GM18526 (cell line): ENCODE data around the gene DDOST.
A peak's percentile ranks its signal among the peaks of the same experiment; 100 is the strongest.

Experiments used
- POLR2A ChIP-seq: IDR thresholded peaks from 3 replicates; pipeline ENCODE4 v1.6.1; 2011; ENCODE audit not compliant: insufficient read length; ENCODE audit errors: extremely low read depth

Gene DDOST

DNA sequence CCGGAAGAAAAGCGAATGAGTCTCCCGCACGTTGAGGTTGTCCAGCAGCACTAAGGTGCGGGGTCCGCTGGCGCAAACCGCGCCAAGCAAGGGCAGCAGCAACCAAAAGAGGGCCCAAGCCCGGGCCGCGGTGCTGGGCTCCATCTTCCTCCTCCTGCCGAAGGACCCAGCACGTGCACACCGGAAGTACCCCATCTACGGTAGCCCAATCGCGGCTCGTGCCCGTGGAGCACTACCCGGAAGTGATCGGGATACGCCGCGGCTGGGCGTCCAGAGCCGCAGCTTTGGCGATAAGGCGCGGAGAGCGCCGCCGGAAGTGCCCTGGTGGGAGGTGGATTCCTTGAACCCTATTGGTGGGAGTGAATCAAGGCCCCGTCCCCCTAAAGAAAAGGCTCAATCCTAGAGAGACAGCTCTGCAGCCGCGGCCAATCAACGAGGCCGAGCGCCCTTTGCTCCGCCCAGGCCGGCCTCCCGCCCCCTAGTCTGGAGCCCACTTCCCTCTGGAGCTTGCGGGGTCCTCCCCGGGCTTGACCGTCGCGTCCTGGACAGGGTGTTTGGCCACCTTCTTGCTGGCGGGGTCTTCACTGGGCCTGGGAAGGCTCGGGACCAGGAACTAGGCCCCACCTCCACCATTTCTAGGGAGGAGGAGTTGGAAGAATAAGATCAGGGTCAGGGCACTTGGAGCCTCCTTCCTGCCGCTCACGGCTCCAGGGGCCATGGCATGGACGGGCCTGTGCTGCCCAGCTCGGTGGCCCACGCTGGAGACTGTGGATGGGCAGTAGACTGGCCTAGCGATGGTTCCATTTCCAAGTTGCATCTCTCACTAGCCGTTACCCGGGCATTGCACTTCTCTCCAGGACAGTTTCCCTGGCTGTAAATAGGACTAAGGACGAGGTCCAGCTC, at the start of gene DDOST:
DDOST (minus strand) TSS at position 163 of the 903 bp plus-strand sequence; CDS start at position 144, 19 bp downstream.
- TF ChIP-seq POLR2A = peak; percentile 67

DNA sequence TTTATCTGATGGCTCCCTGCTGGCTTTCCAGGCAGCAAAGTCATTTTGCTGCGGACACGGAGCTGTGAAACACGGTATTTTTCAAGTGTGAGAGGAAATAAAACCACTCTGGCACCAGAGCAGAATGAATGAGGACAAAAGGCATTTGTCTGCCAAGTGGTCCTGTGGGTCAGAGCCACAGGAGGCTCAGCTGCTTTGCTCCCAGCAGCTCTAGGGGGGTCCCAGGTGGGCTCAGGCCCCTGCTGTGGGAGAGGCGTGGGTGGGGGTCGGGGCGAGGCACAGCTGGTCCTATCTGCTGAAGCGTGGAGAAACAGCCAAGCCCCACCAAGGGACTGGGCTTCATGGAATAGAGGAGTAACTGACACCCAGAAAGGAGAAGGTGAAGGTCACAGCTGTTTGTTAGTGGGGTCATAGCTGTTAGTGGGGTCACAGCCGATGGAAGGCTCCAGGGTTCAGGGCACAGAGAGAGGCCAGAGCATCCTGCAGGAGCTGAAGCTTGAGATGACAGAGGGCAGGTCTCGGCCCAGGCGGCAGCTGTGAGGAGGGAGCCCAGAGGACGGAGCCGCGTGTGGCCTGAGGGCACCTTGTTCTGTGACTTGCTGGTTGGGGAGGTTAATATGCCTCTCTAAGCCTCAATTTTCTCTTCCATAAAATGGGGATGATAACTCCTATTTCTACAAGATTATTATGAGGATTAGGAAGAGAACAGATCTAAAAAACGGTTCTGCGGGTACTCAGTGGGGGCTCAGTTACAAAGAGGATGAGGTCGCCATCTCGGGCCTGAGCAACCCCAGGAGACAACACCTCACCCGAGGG, 49.5 kb upstream of the DDOST start:
- TF ChIP-seq POLR2A = no peak

DNA sequence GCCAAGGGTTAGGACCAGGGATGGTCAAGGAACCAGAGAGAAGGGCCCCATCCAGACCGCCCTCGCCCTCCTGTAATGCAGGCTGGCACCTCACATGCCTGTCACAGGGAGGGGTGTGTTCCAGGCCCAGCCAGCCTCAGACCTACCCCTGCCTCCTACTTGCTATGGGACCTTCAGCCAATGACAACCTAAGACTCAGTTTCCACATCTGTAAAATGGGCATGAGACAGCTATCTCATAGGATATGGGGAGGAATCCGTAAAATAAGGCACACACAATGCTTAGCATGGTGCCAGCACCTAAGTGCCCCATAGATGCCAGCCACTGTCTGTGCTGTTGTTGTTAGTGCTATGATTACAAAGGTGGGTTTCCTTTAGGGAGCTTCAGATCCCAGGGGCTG, 48.7 kb upstream of the DDOST start:
- TF ChIP-seq POLR2A = no peak

DNA sequence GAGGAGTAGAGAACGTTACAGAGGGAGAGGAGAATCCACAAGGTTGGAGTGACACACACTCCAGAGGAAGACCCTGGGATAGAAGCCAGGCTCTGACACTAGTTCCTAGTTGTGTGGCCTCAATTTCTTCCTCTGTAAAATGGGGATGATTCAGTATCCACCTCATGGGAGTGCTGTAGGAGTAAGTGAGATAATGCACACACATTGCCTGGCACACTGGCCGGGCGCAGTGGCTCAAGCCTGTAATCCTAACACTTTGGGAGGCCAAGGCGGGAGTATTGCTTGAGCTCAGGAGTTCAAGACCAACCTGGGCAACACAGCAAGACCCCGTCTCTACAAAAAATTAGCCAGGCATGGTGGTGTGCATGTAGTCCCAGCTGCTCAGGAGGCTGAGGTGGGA, 47.7 kb upstream of the DDOST start:
- TF ChIP-seq POLR2A = no peak

DNA sequence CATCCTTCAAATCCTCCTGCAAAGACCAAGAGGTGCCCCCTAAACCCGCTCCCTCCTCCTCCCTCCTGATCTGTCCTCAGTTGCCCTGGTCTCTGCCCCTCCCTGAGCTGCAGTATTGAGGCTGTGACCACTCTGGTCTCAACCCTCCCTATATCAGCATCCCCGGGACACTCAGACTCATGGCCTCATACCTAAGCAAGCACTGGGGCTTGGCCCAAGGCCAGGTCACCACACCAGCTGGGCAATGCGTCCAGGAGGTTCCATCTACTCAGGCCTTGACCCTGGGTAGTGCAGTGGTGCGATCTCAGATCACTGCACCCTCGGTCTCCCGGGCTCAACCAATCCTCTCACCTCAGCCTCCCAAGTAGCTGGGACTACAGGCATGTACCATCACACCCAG, 46.9 kb upstream of the DDOST start:
- TF ChIP-seq POLR2A = no peak

DNA sequence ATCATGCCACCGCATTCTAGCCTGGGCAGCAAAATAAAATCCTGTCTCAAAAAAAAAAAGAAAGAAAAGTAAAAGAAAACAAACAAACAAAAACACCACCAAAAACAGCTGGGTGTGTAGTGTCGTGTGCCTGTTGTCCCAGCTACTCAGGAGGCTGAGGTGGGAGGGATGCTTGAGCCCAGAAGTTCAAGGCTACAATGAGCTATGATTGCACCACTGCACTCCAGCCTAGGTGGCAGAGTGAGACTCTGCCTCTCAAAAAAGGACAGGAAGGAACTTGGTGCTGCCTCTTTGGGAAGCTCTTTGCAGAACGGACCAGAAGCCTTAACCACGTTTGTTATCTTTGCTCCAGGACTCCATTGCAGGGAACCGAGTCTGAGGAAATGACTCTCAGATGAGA, 45.7 kb upstream of the DDOST start:
- TF ChIP-seq POLR2A = no peak

DNA sequence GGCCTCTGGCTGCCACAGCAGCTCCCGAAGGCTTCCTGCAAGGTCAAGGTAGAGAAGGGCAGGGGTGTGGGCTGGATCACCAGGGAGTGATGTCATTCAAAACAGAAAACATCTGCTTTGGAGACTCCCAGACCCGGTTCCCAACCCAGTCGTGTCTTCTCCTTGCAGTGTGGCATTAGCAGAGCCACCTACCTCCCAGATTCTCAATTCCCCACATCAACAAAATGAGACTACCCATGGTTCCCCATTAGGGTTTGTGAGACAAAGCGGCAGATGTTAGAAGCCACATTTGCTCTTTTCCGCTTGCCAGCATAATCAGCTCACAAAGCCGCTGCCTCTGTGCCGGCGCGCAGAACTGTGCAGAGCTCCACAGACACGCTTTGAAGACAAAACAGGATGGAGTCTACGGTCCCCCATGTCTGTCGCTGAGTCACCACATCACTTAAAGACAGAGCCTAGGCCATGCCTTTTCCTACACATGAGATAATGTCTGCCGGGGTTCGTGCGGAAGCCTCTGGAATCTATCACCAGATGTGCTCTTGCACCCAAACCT, 44.1 kb upstream of the DDOST start:
- TF ChIP-seq POLR2A = no peak

DNA sequence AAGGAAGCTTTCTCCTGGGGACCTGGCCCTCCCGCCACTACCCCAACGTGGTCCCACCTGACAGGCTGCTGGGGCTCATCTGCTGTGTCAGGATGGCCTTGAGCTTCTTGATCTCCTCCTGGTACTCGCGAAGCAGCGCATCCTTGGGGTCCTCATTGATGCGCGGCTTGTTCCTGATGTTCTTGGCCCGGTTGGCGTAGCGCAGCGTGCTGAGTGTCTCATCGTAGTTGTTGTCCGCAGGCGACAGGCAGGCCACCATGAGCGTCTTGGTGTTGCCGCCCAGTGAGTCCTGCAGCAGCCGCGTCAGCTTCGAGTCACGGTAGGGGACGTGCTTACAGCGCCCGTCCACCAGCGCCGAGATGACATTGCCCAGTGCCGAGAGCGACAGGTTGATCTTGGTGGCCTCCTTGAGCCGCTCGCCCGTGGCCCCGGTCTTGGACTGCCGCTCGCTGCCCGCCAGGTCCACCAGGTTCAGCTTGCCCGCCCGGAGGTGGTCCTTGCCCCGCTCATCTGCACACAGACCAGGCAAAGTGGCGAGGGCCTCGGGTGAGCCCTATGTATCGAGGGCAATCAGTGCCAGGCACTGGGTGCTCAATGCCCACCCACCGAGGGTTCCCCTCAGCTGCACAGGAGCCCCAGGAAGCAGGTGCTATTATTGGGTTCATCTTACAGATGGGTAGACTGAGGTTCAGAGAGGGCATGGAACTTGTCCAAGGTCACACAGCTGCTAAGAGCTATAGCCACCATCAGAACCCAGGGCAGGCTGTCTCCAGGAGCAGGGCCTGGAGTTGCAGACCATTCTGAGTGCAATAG, 43.4 kb upstream of the DDOST start:
- TF ChIP-seq POLR2A = no peak

DNA sequence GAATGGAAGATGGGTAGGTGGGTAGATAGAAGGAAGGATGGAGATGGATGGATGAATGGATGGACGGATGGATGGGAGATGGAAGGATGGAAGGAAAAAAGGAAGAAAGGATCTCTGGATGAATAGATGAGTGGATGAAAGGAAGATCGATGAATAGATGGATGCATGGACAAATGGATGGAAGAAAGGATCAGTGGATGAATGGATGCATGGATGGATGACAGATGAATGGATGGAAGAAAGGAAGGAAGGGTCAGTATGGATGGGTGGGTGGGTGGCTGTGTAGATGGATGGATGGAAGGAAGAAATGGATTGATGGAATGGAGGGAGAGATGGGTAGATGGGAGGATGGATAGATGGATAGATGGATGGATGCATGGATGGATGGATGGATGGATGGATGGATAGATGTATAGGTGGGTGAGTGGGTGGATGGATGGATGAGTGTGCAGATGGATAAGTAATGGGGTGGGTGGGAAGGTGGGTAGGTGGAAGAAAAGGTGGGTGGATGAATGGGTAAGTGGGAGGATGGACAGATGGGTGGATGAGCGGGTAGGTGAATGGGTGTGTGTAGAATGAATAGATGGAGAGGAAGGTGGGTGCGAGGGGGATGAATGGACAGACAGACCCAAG, 42.1 kb upstream of the DDOST start:
- no peak for TF ChIP-seq POLR2A

DNA sequence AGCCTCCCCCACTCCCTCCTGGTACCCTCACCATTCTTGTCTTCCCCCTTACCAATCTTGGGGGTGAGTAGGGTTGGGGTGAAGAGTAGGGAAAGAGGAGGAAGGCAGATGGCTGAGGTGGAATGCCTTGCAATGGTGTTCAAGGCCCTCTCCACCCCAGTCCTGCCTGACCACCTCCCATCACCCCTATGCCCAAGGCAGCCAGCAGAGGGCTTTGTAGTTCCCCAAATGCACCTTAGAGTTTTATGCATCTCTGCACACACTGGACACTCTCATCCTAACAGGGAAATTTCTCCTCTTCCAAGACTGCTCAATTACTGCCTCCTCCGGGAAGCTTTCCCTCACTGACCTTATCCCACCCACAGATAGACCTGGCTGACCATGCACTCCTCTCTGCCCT, 41.2 kb upstream of the DDOST start:
- no peak for TF ChIP-seq POLR2A

DNA sequence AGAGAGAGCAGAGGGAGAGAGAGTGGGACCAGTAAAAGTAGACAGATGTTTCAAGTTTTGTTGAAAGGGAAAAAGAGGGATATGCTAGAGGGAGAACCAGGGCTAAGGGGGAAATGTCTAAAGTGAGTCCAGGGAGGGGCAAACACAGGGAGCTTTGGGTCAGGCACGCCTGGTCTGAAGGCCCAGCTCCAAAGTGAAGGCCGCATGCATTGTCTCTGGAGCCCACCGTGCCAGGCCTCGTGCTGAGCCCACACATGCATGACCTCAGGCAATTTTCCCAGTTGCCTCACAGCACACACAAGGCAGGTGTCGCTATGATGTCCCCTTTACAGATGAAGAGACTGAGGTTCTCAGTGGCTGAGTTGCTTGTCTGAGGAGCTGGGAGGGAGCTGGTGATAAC, 40.7 kb upstream of the DDOST start:
- TF ChIP-seq POLR2A = no peak

DNA sequence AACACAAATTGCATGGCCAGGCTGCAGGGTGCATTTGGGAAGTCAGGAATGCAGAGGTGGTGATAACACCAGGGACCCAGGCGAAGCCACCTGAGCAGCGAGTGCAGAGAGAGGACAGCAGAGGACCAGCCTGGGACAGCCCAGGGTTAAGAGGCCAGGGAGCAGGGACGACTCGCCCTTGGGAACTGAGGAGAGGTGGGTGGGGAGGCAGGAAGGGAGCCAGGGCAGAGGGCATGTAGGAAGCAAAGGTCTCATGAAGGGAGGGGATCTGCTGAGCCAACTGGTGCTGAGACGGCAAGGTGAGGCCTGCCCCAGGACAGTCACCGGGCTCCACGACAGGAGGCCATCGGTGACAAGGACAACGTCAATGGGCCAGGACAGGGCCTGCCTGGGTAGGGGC, 40.3 kb upstream of the DDOST start:
- TF ChIP-seq POLR2A = no peak

DNA sequence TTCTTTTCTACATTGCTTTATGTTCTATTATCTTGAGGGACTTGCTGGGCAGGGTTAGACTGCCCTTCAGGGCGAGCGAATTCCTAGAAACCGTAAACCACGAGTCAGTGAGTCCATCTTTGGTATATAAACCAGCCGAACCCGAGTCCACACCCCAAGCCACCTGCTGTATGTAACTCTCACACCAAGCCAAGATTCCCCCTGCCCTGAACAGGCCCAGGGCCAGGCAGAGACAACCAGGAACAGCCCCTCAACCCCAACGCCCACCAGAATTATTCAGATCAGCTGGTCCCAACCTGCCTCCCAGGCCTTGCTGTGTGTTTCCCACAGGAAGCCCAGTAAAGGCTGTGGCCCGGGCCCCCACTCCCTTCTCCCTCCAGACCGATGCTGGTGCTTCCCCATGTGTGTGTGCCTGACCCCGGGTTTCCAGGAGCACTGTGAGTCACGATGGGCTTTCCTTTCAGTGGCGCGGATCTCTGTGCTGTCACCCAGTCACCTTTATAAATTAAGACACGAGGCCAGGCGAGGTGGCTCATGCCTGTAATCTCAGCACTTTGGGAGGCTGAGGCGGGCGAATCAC, 39.6 kb upstream of the DDOST start:
- no peak for TF ChIP-seq POLR2A

DNA sequence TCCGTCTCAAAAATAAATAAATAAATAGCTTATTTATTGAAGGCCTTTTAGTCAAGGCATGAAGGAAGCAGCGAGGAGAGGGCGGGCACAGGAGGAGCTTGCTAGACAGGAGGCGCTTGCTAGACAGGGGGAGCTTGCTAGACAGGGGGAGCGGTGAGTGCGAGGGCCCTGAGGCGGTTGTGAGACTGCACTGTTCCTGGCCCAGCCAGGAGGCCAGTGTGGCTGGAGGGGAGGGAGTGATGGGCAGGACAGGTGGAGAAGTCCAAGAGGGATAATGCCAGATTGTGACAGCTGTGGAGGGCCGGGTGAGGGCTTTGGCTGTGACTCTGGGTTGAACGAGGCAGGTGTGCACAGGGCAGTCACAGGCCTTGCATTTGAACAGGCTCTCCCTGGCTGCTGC, 38.4 kb upstream of the DDOST start:
- no peak for TF ChIP-seq POLR2A

DNA sequence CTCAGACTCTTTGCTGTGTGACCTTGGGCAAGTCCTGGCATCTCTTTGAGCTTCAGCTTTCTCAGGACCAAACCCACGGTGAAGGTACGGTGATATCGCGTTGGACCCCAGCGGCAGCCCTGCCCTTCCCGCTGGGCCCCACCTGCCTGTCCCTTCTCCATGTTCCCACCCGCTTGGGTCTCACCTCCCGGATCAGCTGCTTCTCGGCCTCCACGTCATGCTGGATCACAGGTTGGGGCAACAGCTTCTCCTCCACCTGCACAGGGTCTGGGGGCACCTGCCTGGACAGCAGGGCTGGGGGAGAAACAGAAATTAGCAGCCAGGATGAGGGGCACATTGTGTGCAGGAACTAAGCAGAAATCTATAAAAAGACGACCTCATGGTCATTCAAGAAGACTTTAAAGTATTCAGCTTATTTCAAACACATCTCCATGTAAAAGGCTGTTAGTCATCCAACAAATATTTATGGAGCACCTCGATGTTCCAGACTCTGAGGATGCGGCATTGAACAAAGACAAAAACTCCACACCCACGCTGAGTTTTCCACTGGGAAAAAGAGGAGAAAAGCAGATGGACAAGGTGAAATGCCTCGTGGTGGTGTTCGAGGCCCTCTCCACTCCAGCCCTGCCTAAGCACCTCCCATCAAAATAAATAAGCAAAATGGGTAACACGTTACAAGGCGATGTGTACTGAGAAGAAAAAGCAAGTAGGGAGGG, 37.2 kb upstream of the DDOST start:
- no peak for TF ChIP-seq POLR2A
